Measurements from ENCODE around the gene SMYD1. TPM values are rescaled to one million over a fixed set of nuclear protein-coding genes. Genes with fewer than 3 reads are reported as not detected.
"Not testable (repeated sequence)": the region's sequence is repeated elsewhere in the genome, so short reads cannot be mapped to it uniquely, and the experiment has no call there.

SMYD1 gene
- total and polyA plus RNA-seq, 7 experiments from 2014 or later: 0.15 to 0.21 TPM; not detected in 5

DNA sequence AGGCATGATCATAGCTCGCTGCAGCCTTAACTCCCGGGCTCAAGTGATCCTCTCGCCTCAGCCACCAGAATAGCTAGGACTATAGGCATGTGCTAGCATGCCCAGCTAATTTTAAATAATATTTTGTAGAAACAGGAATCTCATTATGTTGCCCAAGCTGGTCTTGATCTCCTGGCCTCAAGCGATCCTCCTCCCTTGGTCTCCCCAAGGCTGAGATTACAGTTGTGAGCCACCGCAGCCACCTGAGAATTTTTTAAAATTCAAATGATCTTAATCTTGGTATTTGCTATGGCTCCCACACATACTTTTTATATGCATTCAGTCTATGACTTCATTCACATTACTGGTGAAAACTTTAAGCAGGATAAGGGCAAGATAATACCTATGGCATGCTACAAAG, 25.1 kb upstream of the SMYD1 start:
- H3K27ac Mint-ChIP-seq: peak overlapping the region in 1 of 9 donors; percentile 28
- Histone ChIP-seq H3K27ac (ENCODE audit: low read depth, low read length) (no peak overlapping the region), H3K4me3 (ENCODE audit: low read length) (no peak overlapping the region), H3K4me1 (ENCODE audit: control insufficient read depth in 2 of 2, insufficient read depth in 2 of 2, low read length in 2 of 2) (no peaks in the 10 kb centered on the region), H3K36me3 (ENCODE audit: control insufficient read depth in 2 of 3, insufficient read depth in 3 of 3, low read length in 3 of 3) (no peaks in the 10 kb centered on the region), H3K27me3 (ENCODE audit: control insufficient read depth in 2 of 2, insufficient read depth in 2 of 2, low read length in 2 of 2) (no peaks in the 10 kb centered on the region), H3K9me3 (ENCODE audit: control insufficient read depth in 2 of 3, low read length in 3 of 3) (no peaks in the 10 kb centered on the region)
- peaks cover 0 to 35% (median 18%) of the 10 kb centered on the region in 5 donors for H3K36me3 Mint-ChIP-seq
- H3K27me3 Mint-ChIP-seq: no peaks in the 10 kb centered on the region
- CTCF ChIA-PET: interaction anchor here (0.6 kb wide), 1 partner anchor 41 kb away, joined by 3 read pairs; no protein-coding TSS in a partner anchor
- no peaks in the 10 kb centered on the region for H3K9me3 Mint-ChIP-seq
- ATAC-seq: no peak
- POLR2A ChIA-PET: interaction anchor here (0.7 kb wide), 2 partner anchors 16 to 216 kb away, joined by 3 read pairs; no protein-coding TSS in a partner anchor
- H3K4me1 Mint-ChIP-seq: peaks cover 14 to 71% (median 40%) of the 10 kb centered on the region in 7 donors
- no peak overlapping the region for H3K4me3 Mint-ChIP-seq
- intact Hi-C loops (cut with micrococcal nuclease): no loop called here
- no peak for DNase-seq

DNA sequence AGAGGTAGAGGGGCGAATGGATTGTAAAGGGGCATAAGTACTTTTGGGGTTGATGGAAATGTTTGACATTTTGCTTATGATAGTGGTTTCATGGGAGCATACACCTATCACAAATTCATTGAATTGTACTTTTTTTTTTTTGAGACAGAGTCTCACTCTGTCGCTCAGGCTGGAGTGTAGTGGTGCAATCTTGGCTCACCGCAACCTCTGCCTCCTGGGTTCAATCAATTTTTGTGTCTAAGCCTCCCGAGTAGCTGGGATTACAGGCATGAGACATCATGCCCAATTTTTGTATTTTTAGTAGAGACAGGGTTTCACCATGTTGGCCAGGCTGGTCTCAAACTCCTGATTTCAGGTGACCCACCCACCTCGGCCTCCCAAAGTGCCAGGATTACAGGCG, 22.1 kb upstream of the SMYD1 start:
- ATAC-seq; H3K27ac ChIP-seq (ENCODE audit: low read depth, low read length); H3K36me3 ChIP-seq (ENCODE audit: control insufficient read depth in 2 of 3, insufficient read depth in 3 of 3, low read length in 3 of 3); H3K9me3 ChIP-seq (ENCODE audit: control insufficient read depth in 2 of 3, low read length in 3 of 3); H3K9me3 Mint-ChIP-seq; H3K4me1 ChIP-seq (ENCODE audit: control insufficient read depth in 2 of 2, insufficient read depth in 2 of 2, low read length in 2 of 2); H3K27me3 Mint-ChIP-seq; H3K4me3 Mint-ChIP-seq; DNase-seq; H3K4me3 ChIP-seq (ENCODE audit: low read length); intact Hi-C loops (cut with micrococcal nuclease); CTCF ChIA-PET; H3K27me3 ChIP-seq (ENCODE audit: control insufficient read depth in 2 of 2, insufficient read depth in 2 of 2, low read length in 2 of 2): not testable (repeated sequence)
- Mint-ChIP-seq H3K36me3 (peaks cover 0 to 32% (median 13%) of the 10 kb centered on the region in 5 donors), H3K27ac (peak overlapping the region in 4 of 9 donors; percentile 1 to 47 (median 36)), H3K4me1 (peaks cover 19 to 58% (median 45%) of the 10 kb centered on the region in 7 donors)
- POLR2A ChIA-PET: interaction anchor here (1.5 kb wide), 1 partner anchor 8 kb away, joined by 4 read pairs; no protein-coding TSS in a partner anchor

DNA sequence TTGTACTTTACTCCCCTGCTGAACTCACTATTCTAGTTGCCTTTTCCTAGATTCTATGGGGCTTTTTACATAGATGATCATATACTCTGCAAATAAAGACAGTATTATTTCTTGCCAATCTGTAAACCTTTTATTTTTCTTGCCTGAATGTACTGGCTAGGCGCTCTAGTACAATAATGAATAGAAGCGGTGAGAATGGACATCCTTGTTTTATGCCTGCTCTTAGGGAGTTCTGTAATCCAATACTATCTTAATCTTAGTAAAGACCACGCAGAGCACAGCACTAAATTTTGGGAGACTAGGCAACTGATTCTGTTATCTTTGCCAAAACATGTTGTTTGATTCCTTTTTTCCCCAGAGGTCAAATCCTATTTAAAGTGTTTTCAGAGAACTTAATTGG, 19.1 kb upstream of the SMYD1 start:
- no peaks in the 10 kb centered on the region for H3K27me3 Mint-ChIP-seq
- Histone ChIP-seq H3K27ac (ENCODE audit: low read depth, low read length) (no peak overlapping the region), H3K9me3 (ENCODE audit: control insufficient read depth in 2 of 3, low read length in 3 of 3) (no peaks in the 10 kb centered on the region), H3K27me3 (ENCODE audit: control insufficient read depth in 2 of 2, insufficient read depth in 2 of 2, low read length in 2 of 2) (no peaks in the 10 kb centered on the region), H3K4me3 (ENCODE audit: low read length) (no peak overlapping the region), H3K4me1 (ENCODE audit: control insufficient read depth in 2 of 2, insufficient read depth in 2 of 2, low read length in 2 of 2) (peaks cover 0 to 8% of the 10 kb centered on the region in 2 donors), H3K36me3 (ENCODE audit: control insufficient read depth in 2 of 3, insufficient read depth in 3 of 3, low read length in 3 of 3) (no peaks in the 10 kb centered on the region)
- no peak overlapping the region for H3K4me3 Mint-ChIP-seq
- H3K9me3 Mint-ChIP-seq: peaks cover 0 to 2% (median 0%) of the 10 kb centered on the region in 11 donors
- peaks cover 12 to 63% (median 40%) of the 10 kb centered on the region in 7 donors for H3K4me1 Mint-ChIP-seq
- peaks cover 0 to 32% (median 10%) of the 10 kb centered on the region in 5 donors for H3K36me3 Mint-ChIP-seq
- DNase-seq: no peak
- no peak for ATAC-seq
- ChIA-PET CTCF (interaction anchor here (0.6 to 1.5 kb wide), 3 partner anchors 11 to 28 kb away, joined by 3 to 4 read pairs (median 3); no protein-coding TSS in a partner anchor), POLR2A (no interaction called here)
- intact Hi-C loops (cut with micrococcal nuclease): no loop called here
- H3K27ac Mint-ChIP-seq: peak overlapping the region in 4 of 9 donors; percentile 6 to 47 (median 17)

- no peak overlapping the region for H3K4me3 Mint-ChIP-seq
- peak overlapping the region in 6 of 9 donors; percentile 10 to 50 (median 29) for H3K27ac Mint-ChIP-seq
- H3K27ac ChIP-seq (ENCODE audit: low read depth, low read length): no peak overlapping the region
- no peaks in the 10 kb centered on the region for H3K27me3 Mint-ChIP-seq
- peaks cover 0 to 32% (median 10%) of the 10 kb centered on the region in 5 donors for H3K36me3 Mint-ChIP-seq
- H3K4me3 ChIP-seq (ENCODE audit: low read length): no peak overlapping the region
- peaks cover 0 to 2% (median 0%) of the 10 kb centered on the region in 11 donors for H3K9me3 Mint-ChIP-seq
- ChIA-PET CTCF (interaction anchor here (0.5 to 2.5 kb wide), 2 partner anchors 11 to 46 kb away, joined by 3 to 10 read pairs; no protein-coding TSS in a partner anchor), POLR2A (interaction anchor here (0.6 to 1.6 kb wide), 2 partner anchors 11 to 1722 kb away, joined by 3 to 5 read pairs; no protein-coding TSS in a partner anchor)
- no peaks in the 10 kb centered on the region for H3K9me3 ChIP-seq (ENCODE audit: control insufficient read depth in 2 of 3, low read length in 3 of 3)
- no peaks in the 10 kb centered on the region for H3K36me3 ChIP-seq (ENCODE audit: control insufficient read depth in 2 of 3, insufficient read depth in 3 of 3, low read length in 3 of 3)
- intact Hi-C loops (cut with micrococcal nuclease): loop anchor here in 1 of 2 donors (10.0 kb wide), 1 partner anchor 575 kb away; the partner anchor contains the start of gene EIF2AK3
- H3K4me1 Mint-ChIP-seq: peaks cover 22 to 69% (median 51%) of the 10 kb centered on the region in 7 donors
- no peak for DNase-seq
- peaks cover 6 to 18% of the 10 kb centered on the region in 2 donors for H3K4me1 ChIP-seq (ENCODE audit: control insufficient read depth in 2 of 2, insufficient read depth in 2 of 2, low read length in 2 of 2)
- ATAC-seq: no peak
- no peaks in the 10 kb centered on the region for H3K27me3 ChIP-seq (ENCODE audit: control insufficient read depth in 2 of 2, insufficient read depth in 2 of 2, low read length in 2 of 2)
Observed at GRCh38 chr2:88049622-88050021, 18.0 kb upstream of the SMYD1 start.

GRCh38 chr2:88051792-88052191, 15.8 kb upstream of the SMYD1 start:
- H3K4me3 ChIP-seq (ENCODE audit: low read length): no peak overlapping the region
- H3K4me1 Mint-ChIP-seq: peaks cover 32 to 66% (median 52%) of the 10 kb centered on the region in 7 donors
- H3K27me3 ChIP-seq (ENCODE audit: control insufficient read depth in 2 of 2, insufficient read depth in 2 of 2, low read length in 2 of 2): no peaks in the 10 kb centered on the region
- no peaks in the 10 kb centered on the region for H3K27me3 Mint-ChIP-seq
- H3K4me1 ChIP-seq (ENCODE audit: control insufficient read depth in 2 of 2, insufficient read depth in 2 of 2, low read length in 2 of 2): peaks cover 13 to 26% of the 10 kb centered on the region in 2 donors
- peaks cover 0 to 30% (median 10%) of the 10 kb centered on the region in 5 donors for H3K36me3 Mint-ChIP-seq
- no peak overlapping the region for H3K4me3 Mint-ChIP-seq
- POLR2A ChIA-PET: no interaction called here
- no peak overlapping the region for H3K27ac ChIP-seq (ENCODE audit: low read depth, low read length)
- no peak for DNase-seq
- no peaks in the 10 kb centered on the region for H3K36me3 ChIP-seq (ENCODE audit: control insufficient read depth in 2 of 3, insufficient read depth in 3 of 3, low read length in 3 of 3)
- H3K9me3 ChIP-seq (ENCODE audit: control insufficient read depth in 2 of 3, low read length in 3 of 3): no peaks in the 10 kb centered on the region
- CTCF ChIA-PET: interaction anchor here (0.6 to 2.5 kb wide), 2 partner anchors 9 to 30 kb away, joined by 3 to 10 read pairs; no protein-coding TSS in a partner anchor
- ATAC-seq: no peak
- intact Hi-C loops (cut with micrococcal nuclease): loop anchor here (1.0 to 10.0 kb wide), 4 partner anchors 7 to 575 kb away; partner anchors contain the start of gene EIF2AK3 (in 2 of the 2)
- H3K9me3 Mint-ChIP-seq: peaks cover 0 to 2% (median 0%) of the 10 kb centered on the region in 11 donors
- peak overlapping the region in 6 of 9 donors; percentile 21 to 97 (median 60) for H3K27ac Mint-ChIP-seq

DNA sequence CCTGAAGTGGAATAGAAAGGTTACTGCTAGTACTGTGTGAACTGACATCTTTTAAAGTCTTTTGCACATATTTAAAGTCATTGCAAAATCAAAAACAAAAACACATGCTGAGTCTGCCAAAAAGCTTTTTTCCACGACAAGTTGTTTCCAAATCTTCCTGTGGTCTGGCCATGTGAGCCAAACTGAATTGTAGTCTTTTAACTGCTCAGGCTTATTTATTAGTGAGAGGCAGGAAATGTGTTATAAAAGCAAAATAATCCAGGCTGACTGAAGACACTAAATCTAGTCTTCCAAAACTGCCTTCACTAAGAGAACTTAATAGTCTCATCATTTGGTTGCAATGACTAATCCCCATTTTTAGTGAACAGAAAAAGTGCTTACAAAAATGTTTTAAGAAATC, 14.3 kb upstream of the SMYD1 start:
- peaks cover 37 to 75% (median 67%) of the 10 kb centered on the region in 7 donors for H3K4me1 Mint-ChIP-seq
- Histone ChIP-seq H3K9me3 (ENCODE audit: control insufficient read depth in 2 of 3, low read length in 3 of 3) (no peaks in the 10 kb centered on the region), H3K27me3 (ENCODE audit: control insufficient read depth in 2 of 2, insufficient read depth in 2 of 2, low read length in 2 of 2) (no peaks in the 10 kb centered on the region), H3K4me1 (ENCODE audit: control insufficient read depth in 2 of 2, insufficient read depth in 2 of 2, low read length in 2 of 2) (peaks cover 13 to 26% of the 10 kb centered on the region in 2 donors), H3K4me3 (ENCODE audit: low read length) (no peak overlapping the region), H3K27ac (ENCODE audit: low read depth, low read length) (peak overlapping the region; percentile 96), H3K36me3 (ENCODE audit: control insufficient read depth in 2 of 3, insufficient read depth in 3 of 3, low read length in 3 of 3) (no peaks in the 10 kb centered on the region)
- H3K27ac Mint-ChIP-seq: peak overlapping the region in 8 of 9 donors; percentile 29 to 100 (median 92)
- peak overlapping the region; percentile 34 to 96 (median 92) for H3K4me3 Mint-ChIP-seq
- POLR2A ChIA-PET: no interaction called here
- H3K27me3 Mint-ChIP-seq: no peaks in the 10 kb centered on the region
- peaks cover 0 to 2% (median 0%) of the 10 kb centered on the region in 11 donors for H3K9me3 Mint-ChIP-seq
- peaks cover 0 to 30% (median 10%) of the 10 kb centered on the region in 5 donors for H3K36me3 Mint-ChIP-seq
- DNase-seq: no peak
- CTCF ChIA-PET: no interaction called here
- intact Hi-C loops (cut with micrococcal nuclease): loop anchor here (2.0 to 10.0 kb wide), 3 partner anchors 16 to 574 kb away; partner anchors contain the start of gene EIF2AK3 (in 2 of the 2)
- no peak for ATAC-seq

Measured in naive thymus-derived CD4-positive, alpha-beta T cell (primary cell).